Sciatic nerve (tissue), 2 donors: ENCODE data around the gene SPX. TPM values are rescaled to one million over a fixed set of nuclear protein-coding genes. Genes with fewer than 3 reads are reported as not detected.
A peak's percentile ranks its signal among the peaks of the same experiment; 100 is the strongest.

Source experiments
- ATAC-seq: fragments of 200-7000 bp; cut with Tn5 transposase; one replicate; pipeline ENCODE4 v1.9.1; 2020; ENCODE audit warnings: mild to moderate bottlenecking, moderate library complexity
- DNase-seq: peaks from one replicate; pipeline ENCODE4 v3.0.0-alpha.2; 2020; ENCODE audit warnings: low spot score
- intact Hi-C: fragments of 100-400 bp; cut with DNase I; formaldehyde crosslinking; loops from one replicate; pipeline ENCODE4 v1.14.2; 2022
- total RNA-seq: library from RNA; stranded (reverse); fragmentation: NEBNext Ultra II Directional; extraction: Animal tissue kit (Norgen Biotek cat#: 25700); gene quantifications from one replicate; pipeline ENCODE4 v1.2.1, GENCODE V29; 2021
- donor health status: DM: no; HTN: no; CAD: no.
- donor health status: DM: no; HTN: no; CAD: no.

Gene SPX
- total RNA-seq, 1 donor from 2014 or later, result 1.3 TPM

DNA sequence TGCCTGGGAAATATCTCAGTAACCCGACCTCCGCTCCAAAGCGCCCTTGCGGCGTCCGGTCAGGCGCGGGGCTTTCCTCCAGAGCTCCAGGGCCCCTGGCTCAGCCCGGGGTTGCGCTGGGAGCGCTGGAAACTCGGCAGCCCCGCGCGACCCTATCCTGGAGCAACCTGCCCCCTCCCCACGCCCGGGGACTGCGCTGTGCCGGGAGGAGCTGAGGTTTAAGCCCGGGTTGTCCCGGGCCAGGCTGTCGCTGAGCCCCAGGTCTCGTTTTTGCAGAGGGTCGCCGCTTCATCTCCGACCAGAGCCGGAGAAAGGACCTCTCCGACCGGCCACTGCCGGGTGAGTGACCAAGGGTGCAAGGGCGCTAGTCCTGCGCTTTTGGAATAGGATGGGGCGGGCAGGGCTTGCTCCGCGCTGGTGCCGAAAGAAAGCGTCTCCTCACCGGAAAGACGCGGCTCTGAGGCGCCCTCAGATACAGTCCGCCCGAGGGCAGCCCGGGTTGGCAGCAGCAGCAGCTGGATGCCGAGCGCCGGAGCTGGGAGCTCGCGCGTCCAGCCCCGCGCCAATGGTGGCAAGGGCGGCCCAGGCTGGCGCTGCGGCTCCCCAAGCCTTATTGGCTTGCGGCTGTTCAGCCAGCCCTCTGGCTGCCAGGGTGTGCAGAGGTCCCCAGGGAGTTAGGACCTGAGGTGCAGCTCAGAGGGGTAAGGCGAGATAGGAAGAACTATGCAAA is 1.5 kb downstream of the SPX start:
- intact Hi-C loops, result no loop called here
- DNase-seq (no peak), ATAC-seq (peak; percentile 85)

DNA sequence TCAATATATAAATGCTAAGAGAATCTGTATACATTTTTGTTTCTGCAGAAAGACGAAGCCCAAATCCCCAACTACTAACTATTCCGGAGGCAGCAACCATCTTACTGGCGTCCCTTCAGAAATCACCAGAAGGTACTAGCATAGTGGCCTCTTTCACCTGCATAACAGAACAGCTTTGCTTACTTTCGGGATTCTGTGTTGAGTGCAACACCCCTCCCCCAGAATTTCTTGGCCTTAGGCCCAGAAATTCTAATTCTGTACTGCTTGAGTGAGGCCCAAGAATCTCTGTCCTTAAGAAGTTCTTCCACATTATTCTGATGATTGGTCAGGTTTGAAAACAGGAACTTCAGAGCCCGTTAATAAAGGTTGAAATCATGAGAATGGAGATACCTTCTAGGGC is 2.9 kb downstream of the SPX start:
- intact Hi-C loops, result no loop called here
- DNase-seq, result no peak
- no peak for ATAC-seq

DNA sequence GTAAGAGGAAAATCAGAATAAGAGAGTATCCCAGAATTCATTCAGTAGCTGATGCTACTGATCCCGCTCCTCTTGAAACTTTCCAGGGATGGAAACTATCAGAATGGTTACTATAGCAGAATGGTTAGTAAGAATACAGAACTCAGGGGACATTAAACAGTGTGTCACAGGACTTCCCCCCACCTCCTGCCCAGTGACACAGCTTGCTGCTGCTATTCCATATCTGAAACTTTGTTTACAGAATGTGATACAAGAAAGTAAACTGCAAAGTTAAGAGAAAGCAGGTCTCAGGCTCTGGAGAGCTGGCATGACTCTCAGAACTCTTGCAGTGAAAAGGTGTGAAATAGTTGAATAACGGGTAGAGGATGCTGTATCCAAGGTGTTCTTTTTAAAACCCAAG is 3.4 kb downstream of the SPX start:
- no peak for ATAC-seq
- intact Hi-C loops, result no loop called here
- no peak for DNase-seq

DNA sequence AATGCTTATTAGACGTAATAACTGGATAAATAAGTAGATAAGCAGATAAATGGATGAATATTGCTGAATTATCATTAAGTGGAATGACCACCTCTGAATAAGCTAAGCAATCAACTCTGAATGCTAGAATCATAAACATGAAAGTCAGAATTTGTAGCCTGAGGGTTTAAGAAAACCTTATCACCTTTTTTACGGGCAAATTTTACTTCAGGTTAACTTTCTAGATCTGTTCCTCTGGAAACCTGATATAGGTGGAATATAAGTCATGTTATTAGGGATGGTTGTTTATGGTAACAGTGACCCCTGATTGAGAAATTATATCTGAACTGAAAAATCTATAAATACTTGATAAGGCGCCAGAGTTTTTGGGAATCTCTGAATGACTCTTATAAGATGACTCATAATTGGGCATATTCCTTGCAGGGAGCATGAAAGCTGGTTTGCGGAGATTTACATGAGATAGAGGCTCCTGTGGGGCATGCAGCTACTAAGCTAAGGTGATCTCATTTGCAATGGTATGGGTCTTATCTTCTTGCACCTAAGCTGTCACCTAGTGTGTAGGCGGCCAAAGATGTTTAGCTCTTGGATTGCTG is 12.1 kb downstream of the SPX start:
- DNase-seq (no peak), ATAC-seq (no peak)
- intact Hi-C loops, result no loop called here

DNA sequence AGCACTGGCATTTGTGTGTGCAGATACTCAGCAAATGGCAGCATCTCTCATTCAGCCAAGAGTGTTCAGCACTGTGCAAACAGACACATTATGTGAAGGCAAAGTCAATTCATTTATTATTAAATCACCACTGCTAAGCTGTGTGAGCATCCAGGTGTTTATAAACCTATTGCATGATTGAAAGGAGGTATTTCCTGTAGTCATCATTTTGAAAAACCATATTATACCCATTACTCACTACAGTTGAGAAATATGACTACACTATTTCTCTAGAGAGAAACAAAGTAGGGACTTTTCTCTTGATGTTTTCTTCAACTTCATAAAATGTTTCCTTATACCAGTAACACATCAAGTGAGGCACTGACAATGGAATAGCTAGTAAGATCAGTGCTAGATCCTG is 13.7 kb downstream of the SPX start:
- no peak for DNase-seq
- intact Hi-C loops, result no loop called here
- ATAC-seq, result no peak

DNA sequence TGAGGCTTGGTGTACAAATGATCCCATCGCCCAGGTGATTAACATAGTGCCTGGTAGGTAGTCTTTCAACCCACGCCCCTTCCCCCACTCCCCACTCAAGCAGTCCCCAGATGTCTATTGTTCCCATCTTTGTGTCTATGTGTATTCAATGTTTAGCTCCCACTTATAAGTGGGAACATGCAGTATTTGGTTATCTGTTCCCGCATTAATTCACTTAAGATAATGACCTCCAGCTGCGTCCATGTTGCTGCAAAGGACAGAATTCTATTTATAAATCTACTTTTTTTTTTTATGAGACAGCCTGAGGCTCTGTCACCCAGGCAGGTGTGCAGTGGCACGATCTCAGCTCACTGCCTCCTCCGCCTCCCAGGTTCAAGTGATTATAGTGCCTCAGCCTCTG is 15.7 kb downstream of the SPX start:
- DNase-seq, result no peak
- intact Hi-C loops, result no loop called here
- no peak for ATAC-seq

DNA sequence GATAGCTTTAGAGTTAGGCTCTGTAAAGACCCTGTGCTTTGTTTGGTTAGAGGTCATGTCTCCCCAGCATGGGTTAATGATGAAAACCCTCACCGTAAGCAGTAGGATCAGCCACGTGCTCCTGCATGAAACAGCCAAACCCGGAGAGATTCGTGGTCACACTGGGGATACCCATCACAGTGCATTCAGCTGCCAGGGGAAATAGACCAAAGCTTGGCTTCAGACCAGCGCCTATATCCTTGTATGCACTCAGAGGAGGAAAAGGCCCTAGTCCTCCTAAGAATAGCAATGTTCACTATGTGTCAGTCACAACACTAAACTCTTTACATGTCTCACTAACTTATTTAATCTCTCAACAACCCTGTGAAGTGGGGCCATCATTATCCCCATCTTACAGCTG is 16.3 kb downstream of the SPX start:
- no peak for ATAC-seq
- DNase-seq, result no peak
- intact Hi-C loops, result no loop called here

DNA sequence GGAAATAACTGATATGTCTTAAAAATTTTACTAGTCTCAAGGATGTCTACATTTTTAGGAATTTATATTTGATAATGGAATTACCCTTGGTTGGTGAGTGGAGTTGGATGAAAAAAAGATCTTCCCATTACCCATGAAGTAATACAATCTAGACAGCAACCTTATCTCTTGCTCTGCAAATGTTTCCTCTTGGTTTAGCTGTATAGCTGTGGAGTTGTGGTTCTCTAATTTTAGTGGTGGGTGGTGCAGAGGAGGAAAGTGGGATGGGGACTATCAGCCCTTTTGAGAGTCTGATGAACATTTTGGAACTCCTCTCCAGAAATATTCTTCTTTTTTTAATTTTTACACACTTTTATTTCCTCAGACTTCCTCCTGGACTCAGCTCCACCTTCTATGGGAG is 17.1 kb downstream of the SPX start:
- intact Hi-C loops, result no loop called here
- no peak for ATAC-seq
- DNase-seq, result no peak

DNA sequence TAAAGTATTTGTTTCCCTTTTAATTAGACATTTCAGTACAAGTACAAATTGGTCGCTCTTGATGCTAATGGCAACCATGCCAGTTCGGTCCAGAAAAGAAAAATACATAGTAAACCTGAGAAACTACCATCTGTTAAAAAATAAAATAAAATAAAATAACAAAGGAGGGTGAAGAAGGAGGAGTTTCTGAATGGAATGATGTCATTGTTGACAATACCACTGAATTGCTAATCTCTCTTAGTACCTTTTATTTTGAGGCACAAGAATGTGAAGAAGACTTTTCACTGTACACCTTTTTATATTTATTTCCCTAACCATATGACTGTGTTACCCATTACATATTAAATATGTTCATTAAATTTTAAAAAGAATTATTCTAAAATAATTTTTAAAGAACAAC is 19.5 kb downstream of the SPX start:
- intact Hi-C loops, result no loop called here

DNA sequence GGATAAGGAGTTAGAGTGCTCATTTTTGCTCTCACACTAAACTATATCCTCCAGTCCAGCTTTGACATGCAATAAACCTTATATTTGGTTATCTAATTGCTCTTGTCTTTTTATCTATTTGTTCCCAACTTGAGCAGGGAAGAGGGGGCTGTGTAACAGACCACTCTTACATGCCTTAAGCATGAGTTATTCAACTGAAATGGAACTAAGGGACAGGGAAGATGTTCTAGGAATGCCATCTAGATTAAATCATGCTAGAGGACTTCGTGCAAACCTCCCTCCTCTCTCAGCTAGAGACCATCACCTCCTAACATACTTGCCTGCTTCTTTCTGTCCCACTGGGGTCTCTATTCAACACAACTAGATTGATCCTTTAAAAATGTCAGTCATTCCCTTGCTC is 20.6 kb downstream of the SPX start:
- intact Hi-C loops, result no loop called here
- DNase-seq, result no peak
- no peak for ATAC-seq

More for the DNA sequence above, 19.5 kb downstream of the SPX start:
- no peak for ATAC-seq
- DNase-seq, result no peak

DNA sequence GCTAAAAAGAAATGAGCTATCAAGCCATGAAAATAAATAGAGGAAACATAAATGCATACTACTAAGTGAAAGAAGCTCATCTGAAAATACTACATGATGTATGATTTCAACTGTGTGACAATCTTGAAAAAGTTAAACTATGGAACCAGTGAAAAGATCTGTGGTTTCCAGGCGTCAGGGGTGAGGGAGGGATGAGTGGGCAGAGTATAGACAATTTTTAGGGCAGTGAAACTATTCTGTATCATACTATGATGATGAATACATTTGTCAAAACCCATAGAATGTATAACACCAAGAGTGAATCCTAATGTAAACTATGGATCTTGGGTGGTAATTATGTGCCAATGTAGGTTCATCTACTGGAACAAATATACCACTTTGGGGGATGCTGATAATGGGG is 21.3 kb downstream of the SPX start:
- DNase-seq (no peak), ATAC-seq (no peak)
- intact Hi-C loops, result no loop called here

DNA sequence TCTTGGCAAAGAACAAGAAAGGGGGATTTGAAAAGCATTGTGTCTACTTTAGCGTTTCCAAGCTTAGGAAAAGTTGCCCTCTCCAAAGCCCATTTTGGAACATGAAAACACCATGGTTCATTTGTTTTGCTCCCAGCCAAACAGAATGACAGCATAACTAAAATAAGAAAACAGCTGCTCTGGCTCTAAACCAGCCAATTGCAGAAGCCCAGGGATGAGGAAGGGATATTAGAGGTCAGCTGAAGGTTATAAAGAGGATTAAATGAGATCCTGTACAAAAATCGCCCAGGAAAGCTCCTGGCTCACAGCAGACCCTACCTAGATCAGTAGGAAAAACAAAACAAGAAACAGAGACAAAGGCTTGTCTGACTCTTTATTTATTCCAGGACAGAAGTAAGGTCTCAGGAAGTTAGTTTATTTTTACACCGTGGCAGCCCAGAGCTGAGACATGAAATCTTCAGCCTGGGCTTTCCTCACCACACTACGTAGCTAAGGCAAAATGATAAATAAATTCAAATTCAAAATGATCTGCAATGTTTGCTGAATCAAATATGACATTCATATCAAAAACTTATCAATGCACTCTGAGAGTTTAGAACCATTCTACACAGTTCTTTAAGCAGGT is 25.9 kb downstream of the SPX start:
- no peak for DNase-seq
- peak; percentile 77 for ATAC-seq
- intact Hi-C loops, result no loop called here

DNA sequence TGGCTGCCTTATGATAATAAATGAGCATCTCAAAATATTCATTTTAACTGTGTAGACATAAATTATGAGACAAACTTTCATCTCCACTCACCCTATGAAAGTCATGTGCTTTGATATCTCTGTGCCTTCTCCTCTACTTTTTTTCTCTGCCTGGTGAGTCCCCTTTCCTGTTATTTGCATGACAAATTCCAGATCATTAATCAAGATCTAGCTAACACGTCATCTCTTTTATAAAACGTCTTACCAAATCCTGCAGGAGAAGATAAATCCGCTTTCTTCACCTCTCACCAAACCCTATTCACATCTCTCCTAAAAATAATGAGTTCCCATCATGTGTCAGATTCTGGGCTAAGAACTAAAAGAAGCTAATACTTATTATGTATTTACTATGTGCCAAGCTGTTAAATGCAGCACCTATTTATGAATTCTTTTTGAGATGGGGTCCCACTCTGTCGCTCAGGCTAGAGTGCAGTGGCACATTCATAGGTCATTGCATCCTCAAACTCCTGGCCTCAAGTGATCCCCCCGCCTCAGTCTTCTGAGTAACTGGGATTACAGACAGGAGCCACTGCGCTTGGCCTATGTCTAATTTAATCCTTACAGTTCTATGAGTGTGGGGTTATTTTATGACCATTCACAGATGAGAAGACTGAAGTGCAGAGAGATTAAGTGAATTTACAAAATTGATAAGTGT is 26.7 kb downstream of the SPX start:
- intact Hi-C loops, result no loop called here
- no peak for ATAC-seq

DNA sequence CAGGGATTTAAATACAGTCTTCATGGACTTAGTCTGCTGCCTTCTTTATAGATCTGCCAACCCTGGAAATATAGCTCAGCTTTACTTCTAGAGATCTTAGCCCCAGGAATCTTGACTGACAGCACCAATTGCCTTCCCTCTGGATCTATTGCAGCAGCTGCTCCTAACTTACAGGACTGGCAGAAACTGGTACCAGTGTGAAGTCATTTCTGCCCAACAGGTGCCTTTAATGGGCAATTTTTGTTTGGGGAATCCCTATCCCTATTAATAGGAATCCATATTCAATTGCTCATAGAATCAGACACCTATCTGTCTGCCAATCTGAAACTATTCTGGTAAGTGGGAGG is 27.2 kb downstream of the SPX start:
- DNase-seq, result no peak
- no peak for ATAC-seq
- intact Hi-C loops, result no loop called here

More for the DNA sequence above, 26.7 kb downstream of the SPX start:
- no peak for DNase-seq

DNA sequence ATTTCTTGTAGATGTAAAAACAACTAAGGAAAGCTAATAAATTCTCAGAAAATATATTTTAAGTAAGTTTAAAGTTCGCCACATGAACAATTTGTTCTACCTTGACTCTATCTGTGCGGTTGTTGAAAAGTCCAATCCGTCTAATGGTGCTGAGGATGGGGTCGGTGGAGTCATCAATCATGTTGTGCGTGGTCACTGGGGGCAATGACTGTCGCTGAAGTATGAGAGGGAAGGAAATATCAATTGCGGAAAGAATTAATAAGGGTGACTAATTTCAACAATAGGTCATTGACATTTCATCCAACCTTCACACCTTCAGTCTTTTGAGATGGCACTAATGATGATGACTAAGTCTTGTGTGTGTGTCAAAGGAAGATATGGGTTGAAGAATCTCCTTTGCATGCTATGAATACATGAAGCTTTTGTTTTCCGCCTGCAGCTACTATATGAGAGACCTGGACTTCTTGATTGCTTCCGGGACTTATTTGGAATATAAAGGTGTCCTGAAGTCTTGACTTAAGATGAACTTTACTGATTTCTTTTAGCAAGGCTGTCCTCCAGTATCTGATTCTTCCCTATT is 32.1 kb downstream of the SPX start:
- intact Hi-C loops, result no loop called here
- no peak for ATAC-seq

DNA sequence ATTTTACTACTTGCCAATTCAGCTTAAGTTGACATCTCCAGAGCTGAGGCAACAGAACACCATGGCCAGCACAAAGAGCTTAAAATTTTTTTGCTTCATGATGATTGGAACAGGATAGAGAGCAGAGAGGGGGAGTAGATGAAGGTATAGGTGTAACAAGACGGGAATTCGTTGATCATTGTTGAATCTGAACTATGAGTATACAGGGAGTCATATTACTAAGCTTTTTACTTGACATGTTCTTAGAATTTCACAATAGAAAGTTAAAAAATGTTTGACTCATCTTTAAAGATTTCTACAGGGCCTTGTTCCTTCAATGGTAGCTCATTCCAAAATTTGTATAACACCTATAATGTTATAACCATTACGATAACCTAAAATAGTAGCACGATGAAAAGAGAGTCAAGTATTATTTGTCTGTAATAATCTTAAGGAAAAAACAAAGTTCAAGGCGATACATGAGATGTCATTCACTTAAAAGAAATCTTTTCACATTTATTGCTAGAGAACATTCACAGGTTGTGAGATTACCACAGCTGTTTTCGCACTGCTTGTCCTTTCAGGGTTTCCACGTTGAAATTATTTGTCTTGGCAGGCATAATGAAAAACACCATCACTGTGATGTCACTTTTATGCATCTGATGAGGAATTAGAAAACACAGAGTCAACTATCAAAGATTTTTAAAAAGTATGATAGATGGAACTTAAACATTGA is 33.9 kb downstream of the SPX start:
- DNase-seq, result no peak
- intact Hi-C loops, result no loop called here
- peak; percentile 78 for ATAC-seq

More for the DNA sequence above, 32.1 kb downstream of the SPX start:
- DNase-seq, result no peak

DNA sequence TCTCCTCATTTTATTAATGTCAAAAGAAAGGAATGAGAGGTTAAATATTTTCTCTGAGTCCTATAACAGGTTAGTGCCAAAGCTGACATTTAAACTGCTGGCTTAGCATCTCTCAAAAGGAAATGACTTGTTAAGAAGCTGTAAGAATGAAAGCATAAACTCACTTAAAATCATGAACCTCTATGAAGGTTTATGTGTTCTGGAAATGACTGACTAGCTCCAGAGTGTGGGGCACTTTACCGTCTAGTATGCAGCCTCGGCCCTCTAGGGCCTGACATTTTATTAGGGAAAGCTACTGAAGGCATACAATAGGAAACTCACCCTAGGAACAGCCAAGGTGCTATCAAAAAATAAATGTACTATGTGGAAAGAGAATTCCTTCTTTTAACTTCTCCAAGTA is 35.1 kb downstream of the SPX start:
- intact Hi-C loops, result no loop called here
- DNase-seq, result no peak
- no peak for ATAC-seq

DNA sequence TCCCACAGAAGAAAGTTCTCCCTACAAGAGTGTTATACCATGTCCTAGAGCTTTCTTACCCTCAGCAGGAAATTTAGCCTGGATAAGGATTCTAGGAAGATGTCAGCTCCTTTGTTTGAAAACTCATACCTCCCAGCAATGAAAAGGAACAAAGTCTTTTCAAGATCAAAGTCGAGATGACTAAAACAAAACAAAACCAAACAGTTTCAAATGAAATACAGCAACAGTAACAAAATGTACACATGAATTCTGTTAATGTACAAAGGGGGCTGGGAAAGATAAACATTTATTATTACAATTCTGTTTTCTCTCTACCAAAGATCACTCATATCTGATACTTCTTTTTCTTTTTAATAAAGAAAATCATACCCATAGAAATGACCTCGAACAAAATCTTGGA is 36.8 kb downstream of the SPX start:
- DNase-seq, result no peak
- ATAC-seq, result no peak
- intact Hi-C loops, result no loop called here

DNA sequence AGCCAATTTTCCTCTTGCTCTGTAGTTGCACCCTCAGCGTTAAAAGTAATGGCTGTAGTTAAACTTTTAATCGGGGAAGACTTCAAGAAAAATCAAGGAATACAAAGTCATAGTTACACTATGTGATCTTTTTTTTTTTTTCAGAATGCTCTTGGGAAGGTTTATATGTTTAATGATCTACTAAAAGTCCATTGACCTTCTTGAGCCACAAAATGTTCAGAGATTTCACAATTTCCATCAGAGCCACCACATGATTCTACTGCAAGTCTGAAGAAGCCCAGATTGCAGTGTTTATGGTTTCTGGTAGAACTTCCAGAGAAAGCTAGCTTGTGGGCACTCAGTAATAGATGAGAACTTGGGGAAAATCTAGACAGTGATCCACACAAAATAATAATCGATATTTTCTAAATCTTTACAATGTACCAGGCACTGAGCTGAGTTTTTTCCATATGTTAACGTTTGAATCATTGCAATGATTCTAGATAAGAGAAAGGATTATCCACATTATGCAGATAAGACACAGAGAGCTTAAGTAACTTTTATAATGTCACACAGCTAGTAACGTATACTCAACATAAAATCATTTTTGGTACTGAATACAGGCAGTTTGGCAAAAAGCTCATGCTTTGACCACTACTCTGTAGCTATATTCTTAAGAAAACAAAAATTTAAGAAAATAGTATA is 40.3 kb downstream of the SPX start:
- ATAC-seq (peak; percentile 68), DNase-seq (no peak)
- intact Hi-C loops, result no loop called here
